Mucosa of gallbladder (tissue), 1 donor: ENCODE results near the gene CARS2. TPM values are rescaled to one million over a fixed set of nuclear protein-coding genes. Genes with fewer than 3 reads are reported as not detected.
"Not testable (repeated sequence)": the region's sequence is repeated elsewhere in the genome, so short reads cannot be mapped to it uniquely, and the experiment has no call there.

ENCODE experiments used
- DNase-seq: peaks from one replicate; pipeline ENCODE4 v3.0.0-alpha.2; 2020; ENCODE audit warnings: low spot score
- total RNA-seq: library from RNA; stranded (reverse); gene quantifications from one replicate; pipeline ENCODE4 v1.2.1, GENCODE V29; 2021
- donor health status: DM: no; HTN: no; CAD: no.

CARS2 gene
- 62.8 TPM for total RNA-seq

DNA sequence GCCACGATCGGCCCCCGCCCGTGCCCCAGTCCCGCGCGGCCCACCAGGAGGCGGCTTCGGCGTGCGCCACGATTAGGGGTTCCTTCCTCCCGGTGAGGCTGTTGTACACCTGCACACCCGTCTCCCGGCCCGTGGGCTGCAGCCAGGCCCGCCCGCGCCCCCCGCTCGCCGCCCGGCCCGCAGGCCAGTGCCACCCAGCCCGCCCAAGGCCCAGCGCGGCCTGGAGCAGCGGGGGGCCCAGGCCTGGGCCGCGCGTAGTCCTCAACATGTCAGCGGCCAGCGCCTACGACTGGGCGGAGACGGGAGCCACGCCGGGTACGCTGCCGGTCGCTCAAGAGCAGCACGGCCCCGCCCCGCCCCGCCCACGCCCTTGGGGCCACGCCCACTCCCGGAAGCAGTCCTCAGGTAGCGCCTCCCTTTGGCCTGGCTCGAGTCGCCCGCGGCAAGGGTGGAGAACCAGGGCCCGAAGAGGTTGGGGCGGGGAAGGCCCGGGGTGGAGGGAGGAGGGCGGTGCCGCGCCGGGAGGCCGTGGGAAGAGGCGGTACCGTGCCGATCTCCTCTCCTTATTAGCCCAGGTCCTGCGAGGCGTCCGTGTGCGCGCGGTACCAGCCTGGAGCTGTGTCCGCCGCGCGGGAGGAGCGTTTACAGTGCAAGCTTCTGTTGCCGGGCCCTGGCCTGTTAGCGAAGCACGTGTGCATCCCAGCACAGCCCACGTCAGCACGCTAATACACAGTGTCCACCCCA is at the start of gene CARS2:
Gene CARS2, minus strand, starts transcription at position 291 of the 744 bp plus-strand sequence. Its CDS starts 23 bp downstream, at position 268.
- DNase-seq: peak; percentile 96

GRCh38 chr13:110748271-110748670 is 42.4 kb upstream of the CARS2 start:
- no peak for DNase-seq

DNA sequence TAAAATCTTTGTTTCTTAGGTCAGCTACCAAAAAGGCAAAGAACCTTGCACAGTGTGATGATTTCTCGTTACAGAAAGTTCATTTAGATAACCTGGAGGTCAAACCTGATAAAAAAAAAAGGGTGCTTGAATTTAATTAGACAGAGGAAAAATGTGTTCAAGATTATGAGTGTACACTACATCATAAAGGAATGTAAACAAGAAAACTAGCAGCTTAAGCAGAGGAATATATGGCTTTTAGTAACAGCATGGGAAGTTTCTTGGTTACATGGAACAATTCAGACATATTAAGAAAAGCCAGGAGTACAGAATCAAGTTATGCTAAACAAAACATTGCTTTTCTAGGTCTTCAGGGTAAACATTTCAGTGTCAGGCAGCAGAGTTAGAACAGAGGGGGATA is 40.5 kb upstream of the CARS2 start:
- no peak for DNase-seq

DNA sequence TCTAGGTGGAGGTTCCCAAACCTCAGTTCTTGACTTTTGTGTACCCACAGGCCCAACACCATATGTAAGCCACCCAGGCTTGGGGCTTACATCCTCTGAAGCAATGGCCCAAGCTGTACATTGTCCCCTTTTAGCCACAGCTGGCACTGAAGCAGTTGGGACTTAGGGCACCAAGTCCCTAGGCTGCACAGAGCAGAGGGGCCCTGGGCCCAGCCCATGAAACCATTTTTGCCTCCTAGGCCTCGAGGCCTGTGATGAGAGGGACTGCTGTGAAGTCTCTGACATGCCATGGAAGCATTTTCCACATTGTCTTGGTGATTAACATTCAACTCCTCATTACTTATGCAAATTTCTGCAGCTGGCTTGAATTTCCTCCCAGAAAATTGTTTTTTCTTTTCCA is 37.8 kb upstream of the CARS2 start:
- no peak for DNase-seq

GRCh38 chr13:110737555-110737954 is 31.6 kb upstream of the CARS2 start:
- no peak for DNase-seq

DNA sequence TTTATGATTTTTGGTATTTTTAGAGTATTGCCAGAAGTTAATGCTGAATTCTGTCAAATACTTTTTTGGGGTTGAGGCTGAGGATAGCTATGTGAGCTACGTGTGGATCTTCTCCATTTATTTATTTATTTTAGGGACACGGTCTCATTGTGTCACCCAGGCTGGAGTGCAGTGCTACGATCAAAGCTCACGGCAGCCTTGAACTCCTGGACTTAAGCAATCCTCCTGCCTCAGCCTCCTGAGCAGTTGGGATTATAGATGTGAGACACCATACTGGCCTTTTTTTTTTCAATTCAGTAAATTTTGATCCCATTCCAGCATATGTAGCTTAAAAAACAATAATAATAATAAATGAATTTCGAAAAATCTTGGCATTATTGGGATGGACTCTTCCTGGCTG is 28.6 kb upstream of the CARS2 start:
- DNase-seq: no peak

- no peak for DNase-seq
Observed at GRCh38 chr13:110731072-110731471, 25.2 kb upstream of the CARS2 start.

DNA sequence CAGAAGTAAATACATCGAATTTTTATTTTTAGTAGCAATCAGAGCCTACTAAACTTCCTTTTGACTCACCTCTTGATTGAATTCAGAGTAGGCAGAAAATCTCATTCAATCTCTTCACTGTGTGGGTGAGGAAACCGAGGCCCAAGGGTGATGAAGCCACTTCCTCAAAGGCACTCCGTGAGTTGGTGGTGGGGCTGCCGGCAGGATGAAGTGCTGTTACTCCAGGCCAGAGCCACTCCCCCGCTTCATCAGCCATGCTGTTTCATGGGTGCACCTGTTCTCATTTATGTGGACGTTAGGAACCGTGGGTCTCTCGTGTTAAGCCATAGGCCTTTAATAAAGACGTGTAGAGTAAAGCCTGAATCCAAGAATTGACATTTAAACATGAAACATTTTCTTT is 20.8 kb upstream of the CARS2 start:
- no peak for DNase-seq

GRCh38 chr13:110726153-110726552 is 20.2 kb upstream of the CARS2 start:
- DNase-seq: not testable (repeated sequence)

DNA sequence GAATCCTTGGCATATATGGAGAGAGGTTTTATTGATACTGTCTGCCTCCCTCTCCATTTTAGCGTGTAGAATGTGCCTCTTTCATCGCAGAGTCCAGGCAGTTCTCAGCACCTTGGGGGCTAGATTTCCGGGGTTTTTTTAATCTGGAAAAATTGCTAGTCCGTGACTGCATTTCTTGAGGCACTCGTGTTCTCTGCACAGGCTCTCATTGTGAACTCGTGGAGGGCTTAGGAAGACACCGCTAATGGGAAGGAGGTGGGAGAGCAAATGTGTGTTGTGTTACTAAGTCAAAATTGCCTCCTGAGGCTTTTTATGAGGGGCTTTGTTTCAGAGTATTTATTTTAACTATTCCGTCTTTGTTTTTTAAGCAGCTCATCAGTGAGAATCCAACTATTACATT is 17.7 kb upstream of the CARS2 start:
- no peak for DNase-seq

- no peak for DNase-seq
Observed at GRCh38 chr13:110722971-110723370, 17.1 kb upstream of the CARS2 start.

- DNase-seq: no peak
Observed at GRCh38 chr13:110719036-110719710, 13.3 kb upstream of the CARS2 start.

GRCh38 chr13:110716247-110716515 is 10.3 kb upstream of the CARS2 start:
- no peak for DNase-seq

DNA sequence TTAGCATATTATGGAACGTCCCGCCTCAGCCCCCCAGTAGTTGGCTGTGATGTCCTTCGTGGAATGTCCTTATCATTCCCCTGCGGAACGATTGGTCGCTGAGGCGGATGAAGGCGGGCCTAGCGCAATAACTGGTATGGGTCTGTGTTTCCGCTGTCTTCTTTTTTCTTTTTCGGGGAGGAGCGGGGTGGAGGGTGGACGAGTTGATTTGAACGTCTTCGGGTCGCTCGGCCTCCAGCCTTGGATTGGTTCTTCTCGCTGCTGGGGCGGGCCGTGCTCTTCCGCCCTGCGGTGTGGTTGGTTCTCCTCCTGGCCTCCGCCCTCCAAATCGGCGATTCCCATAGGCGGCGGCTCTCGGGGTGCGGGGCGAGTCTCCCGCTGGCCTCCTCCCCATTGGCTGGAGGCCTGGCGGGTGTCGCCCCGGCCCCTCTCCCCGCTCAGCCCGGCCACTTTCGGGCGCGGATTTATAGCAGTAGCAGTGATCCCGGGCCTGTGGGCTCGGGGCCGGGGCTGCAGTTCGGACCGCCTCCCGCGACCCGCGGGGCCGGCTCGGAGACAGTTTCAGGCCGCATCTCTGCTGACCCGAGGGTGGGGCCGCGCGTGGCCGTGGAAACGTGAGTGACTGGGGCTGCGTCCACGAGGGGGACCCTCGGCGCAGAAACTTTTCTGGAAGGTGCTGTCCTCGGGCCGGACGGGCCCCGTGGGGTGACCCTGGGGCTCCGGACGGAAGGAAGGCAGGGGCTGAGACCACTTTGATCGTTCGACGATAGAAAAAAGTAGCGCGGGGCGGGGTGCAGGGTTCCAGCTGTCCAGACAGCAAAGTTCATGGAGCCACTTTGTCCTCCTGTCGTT is 9.7 kb upstream of the CARS2 start:
- DNase-seq: peak; percentile 99

DNA sequence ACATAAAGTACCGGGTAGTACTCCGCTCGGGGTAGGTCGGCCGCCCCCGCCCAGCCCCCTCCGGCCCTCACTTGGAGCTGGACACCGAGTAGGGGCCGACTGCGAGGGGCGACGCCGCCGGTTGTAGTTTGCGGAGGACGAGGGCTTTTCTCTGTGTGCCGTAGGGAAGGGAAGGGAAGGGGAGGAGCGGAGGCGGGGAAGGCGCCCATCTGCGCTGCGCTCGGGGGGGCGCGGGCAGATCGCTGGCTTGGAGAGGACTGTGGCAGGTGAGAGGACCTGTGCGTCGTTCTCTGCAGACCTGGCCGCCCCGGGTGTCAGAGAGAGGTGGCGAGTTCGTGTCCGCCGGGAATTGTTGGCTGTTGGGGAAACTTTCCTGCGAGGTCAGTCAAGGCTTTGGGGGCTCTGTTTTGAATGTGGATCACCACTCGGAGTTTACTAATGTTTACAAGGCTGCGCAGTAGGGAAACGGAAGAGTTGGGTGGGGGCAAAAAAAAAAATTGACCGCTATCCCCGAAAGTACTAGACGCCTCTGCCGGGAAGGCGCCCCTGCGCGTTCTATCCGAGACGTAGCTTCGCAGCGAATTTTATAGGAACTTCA is 9.0 kb upstream of the CARS2 start:
- DNase-seq: peak; percentile 58

DNA sequence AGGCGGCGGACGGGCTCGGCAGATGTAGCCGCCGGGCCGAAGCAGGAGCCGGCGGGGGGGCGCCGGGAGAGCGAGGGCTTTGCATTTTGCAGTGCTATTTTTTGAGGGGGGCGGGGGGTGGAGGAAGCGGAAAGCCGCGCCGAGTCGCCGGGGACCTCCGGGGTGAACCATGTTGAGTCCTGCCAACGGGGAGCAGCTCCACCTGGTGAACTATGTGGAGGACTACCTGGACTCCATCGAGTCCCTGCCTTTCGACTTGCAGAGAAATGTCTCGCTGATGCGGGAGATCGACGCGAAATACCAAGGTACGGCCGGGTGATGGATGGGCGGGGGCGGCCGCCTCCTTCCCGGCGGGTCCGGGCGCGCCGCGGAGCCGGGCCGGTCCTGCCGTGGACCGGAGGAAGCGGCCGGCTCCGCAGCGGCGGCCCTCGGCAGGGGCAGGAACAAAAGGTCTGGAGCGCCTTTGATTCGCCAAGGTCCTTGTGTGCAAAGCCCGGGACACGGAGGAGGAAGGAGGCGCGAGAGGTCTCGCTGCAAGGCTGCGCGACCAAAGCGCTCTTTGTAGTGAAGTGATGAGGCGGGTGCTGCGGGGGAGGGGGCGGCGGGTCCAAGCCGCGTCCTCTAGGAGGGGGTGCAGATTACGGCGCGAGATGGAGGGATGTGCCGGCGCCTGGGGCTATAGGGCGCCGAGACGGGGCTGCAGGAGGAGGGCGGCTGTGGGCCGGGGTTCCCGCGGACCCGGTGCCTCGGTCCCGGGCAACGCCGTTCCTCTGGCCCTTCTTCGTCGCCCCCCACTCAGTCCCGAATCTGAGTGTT is 8.3 kb upstream of the CARS2 start:
- DNase-seq: peak; percentile 55

DNA sequence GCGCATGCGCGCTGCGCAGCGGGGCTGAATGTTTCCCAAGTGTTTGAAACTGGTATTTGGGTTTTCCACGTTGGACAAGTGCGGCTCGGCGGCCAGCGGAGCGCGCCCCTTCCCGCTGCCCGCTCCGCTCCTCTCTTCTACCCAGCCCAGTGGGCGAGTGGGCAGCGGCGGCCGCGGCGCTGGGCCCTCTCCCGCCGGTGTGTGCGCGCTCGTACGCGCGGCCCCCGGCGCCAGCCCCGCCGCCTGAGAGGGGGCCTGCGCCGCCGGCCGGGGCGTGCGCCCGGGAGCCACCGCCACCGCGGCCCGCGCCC is 7.7 kb upstream of the CARS2 start, which contains the start of gene ING1:
Gene ING1, plus strand, starts transcription at position 59 of the 311 bp plus-strand sequence. CDS start 450 bp downstream, outside the sequence.
- no peak for DNase-seq

GRCh38 chr13:110712849-110713641 is 7.1 kb upstream of the CARS2 start:
- DNase-seq: peak; percentile 99

GRCh38 chr13:110712081-110712848 is 6.3 kb upstream of the CARS2 start:
- DNase-seq: peak; percentile 81
